GM18508 (cell line): ENCODE data around the gene GPX5.
"Not testable (repeated sequence)": the region's sequence is repeated elsewhere in the genome, so short reads cannot be mapped to it uniquely, and the experiment has no call there.

Experiments used
- ATAC-seq: cut with Tn5 transposase; IDR thresholded peaks from one replicate; pipeline ENCODE4 v1.9.1; 2021; ENCODE audit warnings: moderate number of reproducible peaks; ENCODE audit not compliant: insufficient read depth, unreplicated experiment

Gene GPX5

GRCh38 chr6:28525496-28526039 lies at the start of gene GPX5:
GPX5 (plus strand) TSS chr6:28525881; CDS start chr6:28526014, 133 bp downstream.
- no peak for ATAC-seq

GRCh38 chr6:28478518-28478917 lies 47.2 kb upstream of the GPX5 start:
- ATAC-seq, result no peak

- ATAC-seq, result no peak
These were observed 45.3 kb upstream of the GPX5 start for GRCh38 chr6:28480253-28480932.

GRCh38 chr6:28485482-28485881 lies 40.2 kb upstream of the GPX5 start:
- no peak for ATAC-seq

GRCh38 chr6:28486533-28486932 lies 39.1 kb upstream of the GPX5 start:
- no peak for ATAC-seq

- no peak for ATAC-seq
These were observed 38.5 kb upstream of the GPX5 start for GRCh38 chr6:28486988-28487742.

- ATAC-seq, result no peak
These were observed 36.7 kb upstream of the GPX5 start for GRCh38 chr6:28488916-28489365.

- no peak for ATAC-seq
These were observed 36.1 kb upstream of the GPX5 start for GRCh38 chr6:28489366-28490204.

- ATAC-seq, result no peak
These were observed 35.3 kb upstream of the GPX5 start for GRCh38 chr6:28490205-28490890.

GRCh38 chr6:28491984-28492317 lies 33.7 kb upstream of the GPX5 start:
- no peak for ATAC-seq

GRCh38 chr6:28496099-28496779 lies 29.4 kb upstream of the GPX5 start:
- no peak for ATAC-seq

GRCh38 chr6:28497306-28497705 lies 28.4 kb upstream of the GPX5 start:
- ATAC-seq, result no peak

- ATAC-seq, result no peak
These were observed 27.8 kb upstream of the GPX5 start for GRCh38 chr6:28497893-28498292.

GRCh38 chr6:28501259-28501658 lies 24.4 kb upstream of the GPX5 start:
- no peak for ATAC-seq

GRCh38 chr6:28502136-28502535 lies 23.5 kb upstream of the GPX5 start:
- not testable (repeated sequence) for ATAC-seq

GRCh38 chr6:28502709-28503305 lies 22.9 kb upstream of the GPX5 start:
- not testable (repeated sequence) for ATAC-seq

GRCh38 chr6:28505733-28506132 lies 19.9 kb upstream of the GPX5 start:
- ATAC-seq, result no peak

- ATAC-seq, result no peak
These were observed 18.7 kb upstream of the GPX5 start for GRCh38 chr6:28506807-28507475.
